ENCODE data around the gene EEFSEC.

The EEFSEC gene

GRCh38 chr3:128188326-128188725 lies 35.0 kb downstream of the EEFSEC start:
- H3K27ac ChIP-seq, result no peak overlapping the region
- TF ChIP-seq ZFX (IDR thresholded peaks at IDR 0.05) (no peak), CTCF (conservative IDR thresholded peaks at IDR 0.05) (no peak)

GRCh38 chr3:128188956-128189355 lies 35.7 kb downstream of the EEFSEC start:
- no peak overlapping the region for H3K27ac ChIP-seq
- no peak for TF ChIP-seq CTCF (conservative IDR thresholded peaks at IDR 0.05)
- TF ChIP-seq ZFX (IDR thresholded peaks at IDR 0.05), result no peak

- H3K27ac ChIP-seq, result no peak overlapping the region
- TF ChIP-seq CTCF (conservative IDR thresholded peaks at IDR 0.05), result no peak
Observed at GRCh38 chr3:128190501-128190900, 37.2 kb downstream of the EEFSEC start.

- H3K27ac ChIP-seq, result no peak overlapping the region
- TF ChIP-seq ZFX (IDR thresholded peaks at IDR 0.05), result no peak
- TF ChIP-seq CTCF (conservative IDR thresholded peaks at IDR 0.05), result no peak
Observed at GRCh38 chr3:128192131-128192530, 38.9 kb downstream of the EEFSEC start.

GRCh38 chr3:128193168-128193567 lies 39.9 kb downstream of the EEFSEC start:
- TF ChIP-seq CTCF (conservative IDR thresholded peaks at IDR 0.05) (no peak), ZFX (IDR thresholded peaks at IDR 0.05) (no peak)
- H3K27ac ChIP-seq, result no peak overlapping the region

GRCh38 chr3:128194843-128195242 lies 41.6 kb downstream of the EEFSEC start:
- TF ChIP-seq CTCF (conservative IDR thresholded peaks at IDR 0.05), result no peak
- no peak for TF ChIP-seq ZFX (IDR thresholded peaks at IDR 0.05)
- no peak overlapping the region for H3K27ac ChIP-seq

- TF ChIP-seq CTCF (conservative IDR thresholded peaks at IDR 0.05) (no peak), ZFX (IDR thresholded peaks at IDR 0.05) (no peak)
Observed at GRCh38 chr3:128195369-128195768, 42.1 kb downstream of the EEFSEC start.

More at GRCh38 chr3:128195369-128195768, 42.1 kb downstream of the EEFSEC start:
- H3K27ac ChIP-seq, result no peak overlapping the region
